HG03159 (cell line): ENCODE measurements around the gene CHP1.
"Not testable (repeated sequence)": the region's sequence is repeated elsewhere in the genome, so short reads cannot be mapped to it uniquely, and the experiment has no call there.

Experiments
- ATAC-seq: cut with Tn5 transposase; IDR thresholded peaks from one replicate; pipeline ENCODE4 v1.9.1; 2021; ENCODE audit warnings: mild to moderate bottlenecking, moderate library complexity; ENCODE audit not compliant: unreplicated experiment

Gene CHP1

DNA sequence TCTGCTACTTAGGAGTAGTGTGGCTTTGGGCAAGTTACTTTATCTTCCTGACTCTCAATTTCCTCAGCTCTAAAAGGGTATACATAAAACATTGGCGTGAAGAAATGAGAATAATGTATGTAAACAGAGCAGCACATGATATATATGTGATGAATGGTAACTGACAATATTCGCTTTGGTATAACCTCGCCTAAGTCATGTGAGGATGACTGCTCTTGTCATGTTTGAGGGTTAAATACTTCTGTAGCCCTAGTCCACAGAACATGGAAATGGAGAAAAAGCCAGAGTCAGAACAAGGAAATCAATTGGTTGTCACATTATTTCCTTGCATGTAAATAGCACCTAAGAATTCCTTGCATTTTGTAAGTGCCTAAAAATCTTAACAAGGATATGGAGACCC lies 25.0 kb downstream of the CHP1 start:
- no peak for ATAC-seq

DNA sequence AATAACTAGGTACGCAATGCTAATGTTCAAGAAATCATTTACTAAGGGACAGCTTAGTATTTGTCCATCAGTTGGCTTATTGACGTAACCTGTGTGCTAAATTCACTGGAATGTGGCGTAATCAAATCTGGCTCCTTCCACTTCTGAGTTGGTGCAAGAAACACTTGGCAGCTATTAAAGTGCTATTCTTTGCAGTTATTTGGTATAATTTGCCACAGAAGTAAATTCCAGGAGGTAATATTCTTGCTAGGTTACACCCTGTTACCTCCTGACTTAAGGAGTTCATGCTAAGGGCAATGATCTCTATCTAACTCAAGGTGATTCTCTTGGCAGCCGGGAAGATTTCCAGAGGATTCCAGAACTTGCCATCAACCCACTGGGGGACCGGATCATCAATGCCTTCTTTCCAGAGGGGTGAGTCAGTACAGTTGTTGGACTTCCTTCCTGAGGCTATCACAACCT lies 25.5 kb downstream of the CHP1 start:
- no peak for ATAC-seq

GRCh38 chr15:41258750-41259471 lies 27.8 kb downstream of the CHP1 start:
- no peak for ATAC-seq

DNA sequence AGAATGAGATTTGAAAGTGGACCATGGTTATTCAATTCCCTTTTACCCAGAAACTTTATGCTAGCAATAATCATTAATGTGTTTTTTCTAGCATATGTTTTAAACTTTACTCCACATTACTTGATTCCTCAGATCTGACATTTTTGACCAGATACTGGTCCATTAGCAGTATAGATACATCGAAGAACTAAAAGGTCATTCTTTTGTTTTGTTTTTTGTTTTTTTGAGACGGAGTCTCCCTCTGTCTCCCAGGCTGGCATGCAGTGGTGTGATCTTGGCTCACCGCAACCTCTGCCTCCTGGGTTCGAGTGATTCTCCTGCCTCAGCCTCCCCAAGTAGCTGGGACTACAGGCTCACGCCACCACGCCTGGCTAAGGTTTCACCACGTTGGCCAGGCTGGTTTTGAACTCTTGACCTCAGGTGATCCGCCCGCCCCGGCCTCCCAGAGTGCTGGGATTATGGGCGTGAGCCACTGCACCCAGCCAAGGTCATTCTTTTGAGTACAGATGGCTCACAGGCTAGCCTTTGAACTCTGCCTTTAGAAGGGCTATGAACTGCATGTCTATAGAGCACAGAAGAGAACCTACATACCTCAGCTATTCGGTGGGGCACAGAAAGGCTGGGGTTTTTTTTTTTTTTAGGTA lies 28.6 kb downstream of the CHP1 start:
- ATAC-seq = no peak

DNA sequence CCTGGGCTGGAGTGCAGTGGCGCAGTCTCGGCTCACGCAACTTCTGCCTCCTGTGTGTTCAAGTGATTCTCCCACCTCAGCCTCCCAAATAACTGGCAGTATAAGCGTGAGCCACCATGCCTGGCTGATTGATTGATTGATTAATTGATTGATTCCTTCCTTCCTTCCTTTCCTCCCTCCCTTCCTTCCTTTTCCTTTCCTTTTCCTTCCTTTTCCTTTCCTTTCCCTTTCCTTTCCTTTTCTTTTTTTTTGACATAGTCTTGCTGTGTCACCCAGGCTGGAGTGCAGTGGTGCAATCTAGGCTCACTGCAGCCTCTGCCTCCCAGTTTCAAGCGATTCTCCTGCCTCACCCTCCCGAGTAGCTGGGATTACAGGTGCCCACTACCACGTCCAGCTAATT lies 29.9 kb downstream of the CHP1 start:
- ATAC-seq = not testable (repeated sequence)

DNA sequence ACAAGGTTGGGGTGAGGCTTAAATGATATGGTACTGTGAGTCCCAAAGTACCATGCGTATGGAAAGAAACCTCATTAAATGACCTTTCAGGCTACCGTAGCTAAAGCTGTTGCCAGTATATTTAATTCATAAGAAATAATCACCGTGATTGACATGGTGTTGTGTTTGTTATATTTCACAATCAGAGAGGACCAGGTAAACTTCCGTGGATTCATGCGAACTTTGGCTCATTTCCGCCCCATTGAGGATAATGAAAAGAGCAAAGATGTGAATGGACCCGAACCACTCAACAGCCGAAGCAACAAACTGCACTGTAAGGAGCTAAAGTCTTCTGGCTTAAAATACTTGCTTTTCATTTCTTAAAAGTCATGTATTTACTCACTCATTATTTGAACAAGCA lies 31.5 kb downstream of the CHP1 start:
- no peak for ATAC-seq

DNA sequence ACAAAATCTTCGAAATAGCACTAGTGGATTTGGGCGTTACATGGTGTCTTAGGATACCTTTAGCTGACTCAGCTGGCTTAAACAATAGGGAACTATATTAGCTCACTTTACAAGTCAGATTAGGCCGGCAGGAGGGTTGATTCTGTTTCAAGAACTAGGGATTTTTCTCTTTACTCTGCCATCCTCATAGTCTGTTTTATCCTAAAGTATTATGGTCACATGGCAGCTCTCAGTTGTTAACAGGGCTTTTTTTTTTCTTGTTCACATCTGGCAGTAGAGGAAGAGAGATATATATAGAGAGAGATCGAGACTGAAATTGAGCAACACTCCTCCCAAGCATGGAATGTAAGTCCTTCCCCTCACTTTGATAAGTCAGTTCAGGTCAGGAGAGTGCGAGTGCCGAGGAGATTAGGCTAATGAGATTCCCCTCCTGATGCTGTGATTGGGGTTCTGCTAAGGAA lies 32.9 kb downstream of the CHP1 start:
- no peak for ATAC-seq

DNA sequence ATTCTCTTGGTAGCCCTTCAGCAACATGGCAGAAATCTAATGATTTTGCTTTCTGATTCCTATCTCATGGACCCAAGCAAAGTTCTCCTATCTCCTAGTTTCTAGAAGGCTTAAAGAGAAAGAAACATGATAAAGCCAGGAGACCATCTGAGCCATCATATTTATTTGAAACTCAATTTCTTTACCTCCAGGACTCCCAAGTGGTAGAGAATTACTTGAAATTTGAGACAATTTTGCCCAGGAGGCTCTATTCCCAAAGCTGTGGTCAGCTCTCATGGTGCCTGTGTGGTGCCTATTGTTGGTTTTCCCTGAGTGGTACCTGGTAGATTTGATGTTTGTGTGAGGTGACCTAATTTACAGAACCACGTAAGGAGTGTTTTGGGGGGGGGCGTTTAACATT lies 38.8 kb downstream of the CHP1 start:
- ATAC-seq = no peak

- no peak for ATAC-seq
Observed at GRCh38 chr15:41276831-41277230, 45.8 kb downstream of the CHP1 start.

- ATAC-seq = no peak
Observed at GRCh38 chr15:41278319-41278718, 47.3 kb downstream of the CHP1 start.

DNA sequence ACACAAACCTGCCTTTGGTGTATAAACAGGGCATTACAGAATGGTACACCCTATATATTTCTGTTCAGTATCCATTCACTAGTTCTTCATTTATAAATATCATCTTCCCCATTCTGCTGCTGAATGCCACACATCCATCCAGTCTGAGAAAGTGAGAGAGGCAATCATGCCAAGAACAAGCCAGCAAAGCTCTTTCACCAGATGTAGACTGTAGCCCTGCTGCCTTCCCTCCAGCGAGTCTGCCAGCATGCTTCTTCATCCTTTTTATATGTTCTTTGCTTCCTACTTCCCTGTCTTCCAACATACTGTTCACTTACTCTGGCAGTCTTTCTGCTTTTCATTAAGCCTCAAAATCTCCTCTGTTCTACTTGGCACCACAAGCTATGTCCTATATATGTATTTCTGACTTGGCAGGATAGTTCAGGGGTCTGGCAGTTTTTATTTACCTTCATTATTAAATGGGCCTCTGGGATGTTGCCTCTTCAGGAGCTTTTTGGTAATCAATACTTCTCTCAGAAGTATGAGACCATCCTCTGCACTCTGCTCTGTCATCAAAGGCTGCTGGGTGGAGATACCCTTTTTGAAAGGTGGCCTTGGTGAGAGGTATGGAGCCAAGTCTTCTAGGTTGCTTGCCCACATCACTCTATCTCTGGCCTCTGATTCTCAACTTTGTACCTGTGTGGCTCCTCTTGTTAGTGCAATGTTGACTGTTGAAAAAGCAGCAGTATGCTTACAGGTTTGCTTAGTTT lies 48.6 kb downstream of the CHP1 start:
- ATAC-seq = no peak

DNA sequence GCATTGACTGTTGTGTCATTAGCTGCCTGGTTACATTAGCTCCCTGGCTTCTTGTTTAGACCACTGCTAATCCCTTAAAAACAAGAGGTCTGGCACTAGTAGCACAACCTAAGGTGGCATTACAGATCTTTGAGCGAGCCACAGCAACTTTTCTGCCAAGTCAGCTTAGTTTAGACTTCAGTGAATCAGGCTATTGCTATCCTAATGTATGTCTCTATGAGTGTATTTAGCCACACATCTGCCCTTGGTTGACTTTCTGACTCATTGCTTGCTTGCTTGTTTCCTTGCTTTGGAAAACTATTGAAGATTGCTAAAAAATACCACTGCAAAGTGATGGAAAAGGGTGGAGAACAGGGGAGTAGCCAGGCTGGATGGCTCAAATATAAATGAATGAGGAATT lies 50.2 kb downstream of the CHP1 start:
- ATAC-seq = no peak

GRCh38 chr15:41282436-41282835 lies 51.4 kb downstream of the CHP1 start:
- not testable (repeated sequence) for ATAC-seq

- not testable (repeated sequence) for ATAC-seq
Observed at GRCh38 chr15:41282980-41283652, 52.0 kb downstream of the CHP1 start.

DNA sequence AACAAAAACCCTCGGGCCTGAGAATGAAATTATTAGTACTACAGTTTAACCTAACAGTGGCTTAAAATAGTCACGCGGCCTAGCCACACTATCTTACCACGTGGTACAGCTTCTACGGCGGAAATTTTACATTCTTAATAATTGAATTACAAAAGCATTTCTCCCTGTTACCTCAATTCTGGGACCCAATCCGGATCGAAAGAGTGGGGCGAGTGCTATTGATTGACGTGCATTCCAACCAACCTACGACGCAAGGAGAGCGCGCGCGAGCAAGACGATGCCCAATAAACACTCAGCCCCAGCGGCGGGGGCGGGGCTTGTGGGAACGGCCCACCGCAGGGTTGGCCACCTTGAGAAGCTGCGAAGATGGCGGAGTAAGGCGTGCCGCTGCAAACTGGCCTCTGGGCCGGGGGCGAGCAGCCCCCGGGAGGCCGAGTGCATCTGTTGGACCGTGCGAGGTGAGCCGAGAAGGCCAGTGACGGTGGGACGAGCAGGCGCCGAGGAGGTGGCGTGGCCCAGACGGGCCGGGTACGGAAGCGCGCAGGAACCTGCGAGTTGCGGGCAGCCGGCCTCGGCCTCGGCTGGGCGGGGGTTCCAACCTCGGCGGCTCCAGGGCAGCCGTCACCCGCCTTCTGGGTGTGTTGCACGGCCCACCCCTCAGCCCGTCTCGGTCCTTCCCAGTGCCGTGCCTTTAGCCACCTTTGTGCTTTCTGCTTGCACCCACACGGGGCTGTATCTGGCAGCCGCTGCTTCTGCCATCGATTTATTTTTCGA lies 52.8 kb downstream of the CHP1 start:
- ATAC-seq = peak; percentile 97

- ATAC-seq = no peak
Observed at GRCh38 chr15:41284427-41285177, 53.5 kb downstream of the CHP1 start.

DNA sequence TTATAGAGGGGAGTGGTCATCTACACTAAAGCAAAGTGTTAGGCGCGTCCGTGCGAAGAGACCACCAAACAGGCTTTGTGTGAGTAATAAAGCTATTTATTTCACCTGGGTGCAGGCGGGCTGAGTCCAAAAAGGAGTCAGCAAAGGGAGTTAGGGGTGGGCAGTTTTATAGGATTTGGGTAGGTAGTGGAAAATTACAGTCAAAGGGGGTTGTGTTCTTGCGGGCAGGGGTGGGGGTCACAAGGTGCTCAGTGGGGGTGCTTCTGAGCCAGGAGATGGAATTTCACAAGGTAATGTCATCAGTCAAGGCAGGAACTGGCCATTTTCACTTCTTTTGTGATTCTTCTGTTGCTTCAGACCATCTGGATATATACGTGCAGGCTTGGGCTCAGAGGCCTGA lies 54.2 kb downstream of the CHP1 start:
- no peak for ATAC-seq

DNA sequence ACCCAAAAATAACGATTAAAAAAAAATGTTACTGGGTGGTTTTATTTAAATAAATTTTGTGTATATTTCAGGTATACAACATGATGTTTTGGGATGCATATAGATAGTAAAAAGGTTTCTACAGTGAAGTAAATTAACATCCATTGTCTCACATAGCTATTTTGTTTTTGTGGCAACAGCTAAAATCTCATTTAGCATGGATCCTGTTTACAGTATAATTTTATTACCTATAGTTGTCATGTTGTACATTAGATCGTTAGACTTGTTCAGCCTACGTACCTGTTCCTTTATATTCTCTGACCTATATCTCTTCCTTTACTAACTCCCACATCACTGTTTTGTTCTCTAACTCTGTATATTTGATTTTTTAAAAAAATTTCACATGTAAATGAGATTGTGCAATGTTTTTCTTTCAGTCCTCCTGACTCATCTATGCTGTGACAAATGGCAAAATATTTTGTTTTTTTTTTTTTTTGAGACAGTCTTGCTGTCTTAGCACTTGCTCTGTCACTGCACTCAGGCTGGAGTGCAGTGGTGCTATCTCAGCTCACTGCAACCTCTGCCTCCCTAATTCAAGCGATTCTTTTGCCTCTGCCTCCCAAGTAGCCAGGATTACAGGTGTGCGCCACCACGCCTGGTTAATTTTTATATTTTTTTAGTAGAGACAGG lies 55.7 kb downstream of the CHP1 start:
- ATAC-seq = no peak

DNA sequence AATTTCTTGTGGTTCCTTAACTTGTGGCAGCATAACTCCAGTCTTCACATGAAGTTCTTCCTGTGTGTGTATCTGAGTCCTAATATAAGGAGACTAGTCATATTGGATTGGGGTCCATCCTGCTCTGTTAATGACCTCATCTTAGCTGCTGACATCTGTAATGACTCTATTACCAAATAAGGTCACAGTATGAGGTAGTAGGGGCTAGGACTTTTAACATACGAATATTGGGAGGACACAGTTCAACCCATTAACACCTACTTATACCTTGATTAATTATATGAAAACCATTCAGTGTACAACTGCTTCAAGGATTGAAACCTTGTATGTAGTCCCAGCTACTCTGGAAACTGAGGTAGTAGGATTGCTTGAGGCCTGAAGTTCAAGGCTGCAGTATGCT lies 57.4 kb downstream of the CHP1 start:
- ATAC-seq = no peak
